HepG2 (cell line): ENCODE measurements around the gene RPL35A. TPM values are rescaled to one million over a fixed set of nuclear protein-coding genes. Genes with fewer than 3 reads are reported as not detected.

ENCODE experiments used
- ATAC-seq: fragments of 200-7000 bp; cut with Tn5 transposase; 3 replicates; pipeline ENCODE4 v1.9.1; 2020; ENCODE audit warnings: mild to moderate bottlenecking, moderate library complexity
- BruUV-seq: library from RNA; stranded (reverse); fragments of 400-500 nt; replicated peaks from 2 replicates; lab custom pipeline; 2021; lab: Mats Ljungman, UMichigan
- CTCF ChIA-PET: fragments of 300-600 bp; formaldehyde crosslinking; extraction: SDS; loops from one replicate; lab custom pipeline; 2021; ENCODE audit warnings: low total read pairs, inconsistent platforms, low intra/inter-chr PET ratio; lab: Yijun Ruan, JAX
- POLR2A ChIA-PET: fragments of 350-600 bp; sonication (Branson Sonifier 250); formaldehyde crosslinking; loops from one replicate; lab custom pipeline; 2020; ENCODE audit warnings: antibody characterized with exemption, inconsistent platforms; lab: Yijun Ruan, JAX
- DNase-seq: peaks from one replicate; pipeline ENCODE4 v3.0.0-alpha.2; 2015; ENCODE audit warnings: low spot score
- FAIRE-seq: peaks from 3 replicates; lab custom pipeline; 2011; peaks lifted over from hg19 to GRCh38; lab: Jason Lieb, UNC
- H2AFZ ChIP-seq: one replicate; pipeline ENCODE4 v1.6.1; 2011; ENCODE audit warnings: low read length, inconsistent platforms
- H3K27ac ChIP-seq: fragments of 300-600 bp; 3 replicates; pipeline ENCODE4 v1.8.0; 2011; ENCODE audit warnings: mixed run types, mild to moderate bottlenecking, mixed read lengths, low read length, inconsistent platforms; ENCODE audit not compliant: insufficient read depth; ENCODE audit errors: extremely low read length
- H3K27me3 ChIP-seq, 2 experiments: fragments of 200-600 bp in 1 of 2; 2 replicates in 1 of 2; 3 replicates in 1 of 2; pipeline versions ENCODE4 v1.6.0 to v1.8.0; 2011; ENCODE audit warnings: low read length in 2 of 2, mild to moderate bottlenecking in 2 of 2, moderate library complexity in 2 of 2, inconsistent platforms in 1 of 2; ENCODE audit not compliant: insufficient read depth in 2 of 2, control insufficient read depth in 1 of 2
- H3K36me3 ChIP-seq, 2 experiments: fragments of 200-600 bp in 1 of 2; replicated peaks in 1 of 2; 2 replicates in 1 of 2; 3 replicates in 1 of 2; pipeline versions ENCODE4 v1.5.1 to v1.8.0; 2011; ENCODE audit warnings: low read length in 2 of 2, inconsistent platforms in 1 of 2; ENCODE audit not compliant: insufficient read depth in 2 of 2, control insufficient read depth in 1 of 2
- H3K4me1 ChIP-seq: 2 replicates; pipeline ENCODE4 v1.5.1; 2012; ENCODE audit warnings: low read length, inconsistent platforms; ENCODE audit not compliant: insufficient read depth
- H3K4me2 ChIP-seq: 2 replicates; pipeline ENCODE4 v1.6.0; 2011; ENCODE audit warnings: low read depth, low read length, inconsistent platforms
- H3K4me3 ChIP-seq, 3 experiments: fragments of 200-600 bp in 1 of 3; sonication (generic), shearing (Covaris generic) in 1 of 3; replicated peaks in 1 of 3; 2 replicates each; pipeline ENCODE4 v1.5.1; 2011 to 2016; ENCODE audit warnings: low read length in 3 of 3, inconsistent platforms in 2 of 3, low read depth in 2 of 3, mild to moderate bottlenecking in 2 of 3, control low read depth in 1 of 3, mixed read lengths in 1 of 3; ENCODE audit not compliant: insufficient read depth in 1 of 3
- H3K79me2 ChIP-seq: one replicate; pipeline ENCODE4 v1.6.1; 2011; ENCODE audit warnings: low read length, inconsistent platforms; ENCODE audit not compliant: insufficient read depth
- H3K9ac ChIP-seq: 2 replicates; pipeline ENCODE4 v1.6.0; 2011; ENCODE audit warnings: mild to moderate bottlenecking, low read depth, low read length, inconsistent platforms; ENCODE audit not compliant: insufficient read depth
- H3K9me3 ChIP-seq: 2 replicates; pipeline ENCODE4 v1.5.1; 2012; ENCODE audit warnings: mild to moderate bottlenecking, low read length
- H4K20me1 ChIP-seq: 2 replicates; pipeline ENCODE4 v1.6.0; 2011; ENCODE audit warnings: inconsistent platforms, mild to moderate bottlenecking, low read length, moderate library complexity; ENCODE audit not compliant: insufficient read depth
- ELF3 ChIP-seq: IDR thresholded peaks from 2 replicates; pipeline ENCODE4 v1.6.1; 2016; ENCODE audit warnings: missing genetic modification reagents, missing compliant biosample characterization
- FOXA1 ChIP-seq, 2 experiments: fragments of 450-650 bp in 1 of 2; sonication (generic) in 1 of 2; formaldehyde crosslinking in 1 of 2; IDR thresholded peaks; 2 replicates each; pipeline versions ENCODE4 v1.4.0 to v1.6.1; 2016 to 2020; ENCODE audit warnings: missing genetic modification reagents in 1 of 2
- FOXA3 ChIP-seq: IDR thresholded peaks from 2 replicates; pipeline ENCODE4 v1.6.1; 2016; ENCODE audit warnings: missing genetic modification reagents, missing compliant biosample characterization
- FOXP4 ChIP-seq: sonication (generic); formaldehyde crosslinking; IDR thresholded peaks from 2 replicates; pipeline ENCODE4 v1.4.0; 2020; ENCODE audit warnings: missing genetic modification reagents
- GABPB1 ChIP-seq: IDR thresholded peaks from 2 replicates; pipeline ENCODE4 v1.6.1; 2016; ENCODE audit warnings: mild to moderate bottlenecking, missing genetic modification reagents, moderate library complexity, missing compliant biosample characterization
- GATAD2A ChIP-seq: IDR thresholded peaks from 2 replicates; pipeline ENCODE4 v1.6.1; 2016
- HDAC2 ChIP-seq: sonication (generic); formaldehyde crosslinking; IDR thresholded peaks from 2 replicates; pipeline ENCODE4 v1.4.0; 2020; ENCODE audit warnings: missing genetic modification reagents
- IKZF4 ChIP-seq: sonication (generic); formaldehyde crosslinking; IDR thresholded peaks from 2 replicates; pipeline ENCODE4 v1.5.1; 2020; ENCODE audit warnings: borderline replicate concordance, mild to moderate bottlenecking, low read depth, missing genetic modification reagents; ENCODE audit errors: not compliant biosample characterization
- NFIC ChIP-seq: IDR thresholded peaks from 2 replicates; pipeline ENCODE4 v1.6.1; 2012; ENCODE audit warnings: mild to moderate bottlenecking, low read length, inconsistent platforms
- NR2F2 ChIP-seq: IDR thresholded peaks from 2 replicates; pipeline ENCODE4 v1.6.1; 2012; ENCODE audit warnings: low read depth, inconsistent platforms, borderline replicate concordance
- NR2F6 ChIP-seq, 2 experiments: IDR thresholded peaks; 2 replicates each; pipeline ENCODE4 v1.6.1; 2016; ENCODE audit warnings: antibody characterized with exemption in 1 of 2, mild to moderate bottlenecking in 1 of 2
- PAXIP1 ChIP-seq: sonication (generic); formaldehyde crosslinking; conservative IDR thresholded peaks from 2 replicates; pipeline ENCODE4 v1.4.0; 2020; ENCODE audit warnings: mild to moderate bottlenecking, missing genetic modification reagents, moderate library complexity
- RARA ChIP-seq: IDR thresholded peaks from 2 replicates; pipeline ENCODE4 v1.6.1; 2016; ENCODE audit warnings: missing genetic modification reagents, missing compliant biosample characterization
- SAP130 ChIP-seq: IDR thresholded peaks from 2 replicates; pipeline ENCODE4 v1.6.1; 2016; ENCODE audit warnings: low read depth
- SOX13 ChIP-seq, 3 experiments: fragments of 450-650 bp in 1 of 3; sonication (generic) in 1 of 3; formaldehyde crosslinking in 1 of 3; IDR thresholded peaks in 2 of 3; conservative IDR thresholded peaks in 1 of 3; 2 replicates each; pipeline versions ENCODE4 v1.5.0 to v1.6.1; 2016 to 2020; ENCODE audit warnings: antibody characterized with exemption in 1 of 3, mild to moderate bottlenecking in 1 of 3, missing compliant biosample characterization in 1 of 3, missing genetic modification reagents in 1 of 3, moderate library complexity in 1 of 3
- ZNF772 ChIP-seq: sonication (generic); formaldehyde crosslinking; IDR thresholded peaks from 2 replicates; pipeline ENCODE4 v1.5.0; 2020; ENCODE audit warnings: mild to moderate bottlenecking, missing genetic modification reagents
- WGBS: methylation state at CpG from one replicate; pipeline ENCODE4 v1.1.6; 2017; ENCODE audit warnings: low lambda C conversion rate; 5-methylcytosine and 5-hydroxymethylcytosine counted together
- in situ Hi-C: cut with HindIII; loops from 2 replicates; pipeline ENCODE4 v1.10.0; 2017; ENCODE audit warnings: low pct_unique_long_range_greater_than_20kb; ENCODE audit not compliant: extremely low pct_ligation_motif_present
- intact Hi-C: fragments of 100-400 bp; cut with micrococcal nuclease; formaldehyde crosslinking; loops from one replicate; pipeline ENCODE4 v1.10.0; 2022; ENCODE audit not compliant: unreplicated experiment
- polyA plus RNA-seq, 8 experiments: library from polyadenylated mRNA; depleted of rRNA in 3 of 8; stranded (reverse) in 7 of 8; unstranded in 1 of 8; fragments of >200 nt; fragmentation: Illumina TruSeq in 4 of 8; extraction: Trizol in 4 of 8; gene quantifications; 2 replicates each; pipeline versions ENCODE4 v1.2.1 to v1.2.3, GENCODE V29; 2011 to 2016; ENCODE audit warnings: low read depth in 4 of 8, missing spikeins in 1 of 8, mixed read lengths in 1 of 8; ENCODE audit not compliant: insufficient read depth in 1 of 8
- total RNA-seq, 5 experiments: library from RNA; depleted of rRNA; stranded (reverse); fragments of >200 nt; fragmentation: Illumina TruSeq; extraction: Trizol; gene quantifications; 2 replicates each; pipeline ENCODE4 v1.2.3, GENCODE V29; 2016; ENCODE audit warnings: low read depth in 1 of 5

RPL35A gene
- total and polyA plus RNA-seq, 2 of the 13 experiments (the other 11 are each of a cell fraction or from before 2014, with no cell fraction given) = 1,001 to 1,582 TPM

GRCh38 chr3:197970588-197970987 is 20.6 kb downstream of the RPL35A start:
- in situ Hi-C loops = no loop called here
- FAIRE-seq = peak; percentile 78
- ChIA-PET POLR2A (interaction anchor here (0.7 kb wide), 1 partner anchor 8 kb away, joined by 3 read pairs; no protein-coding TSS in a partner anchor), CTCF (no interaction called here)
- Histone ChIP-seq H2AFZ (no peak overlapping the region), H3K9me3 (peaks cover 10% of the 10 kb centered on the region), H3K27ac (no peak overlapping the region), H3K4me1 (peaks cover 21% of the 10 kb centered on the region), H3K9ac (no peak overlapping the region), H3K4me2 (peak overlapping the region; percentile 48), H4K20me1 (no peaks in the 10 kb centered on the region), H3K4me3 (no peak overlapping the region), H3K27me3 (no peaks in the 10 kb centered on the region), H3K79me2 (no peaks in the 10 kb centered on the region), H3K36me3 (no peaks in the 10 kb centered on the region)
- peak; percentile 49 for DNase-seq
- BruUV-seq = no TSS peak
- peak; percentile 82 for ATAC-seq
- WGBS = 16% methylated on average over 3 of the region's 3 CpGs
- intact Hi-C loops = no loop called here
- TF ChIP-seq PAXIP1 (CRISPR knock-in tag) (0 out of 2 replicates have a peak, but pooled peaks have one; percentile 14), GABPB1 (CRISPR knock-in tag) (no peak), SOX13 (IDR thresholded peaks at IDR 0.05) (no peak), SOX13 (CRISPR knock-in tag; conservative IDR thresholded peaks at IDR 0.05 in 1 of 2, IDR thresholded peaks at IDR 0.05 in 1 of 2) (peak in 1 of 2 experiments; percentile 84; a peak in 2 of 4 replicates), ZNF772 (no peak), GATAD2A (CRISPR knock-in tag) (0 out of 2 replicates have a peak, but pooled peaks have one; percentile 17), IKZF4 (CRISPR knock-in tag) (no peak), RARA (peak; percentile 52), NFIC (0 out of 2 replicates have a peak, but pooled peaks have one; percentile 17), HDAC2 (CRISPR knock-in tag) (0 out of 2 replicates have a peak, but pooled peaks have one; percentile 20), NR2F2 (peak; percentile 87), FOXA1 (IDR thresholded peaks at IDR 0.05) (no peak), FOXA1 (CRISPR knock-in tag; IDR thresholded peaks at IDR 0.05) (peak; percentile 62), NR2F6 (IDR thresholded peaks at IDR 0.05) (peak; percentile 87), NR2F6 (CRISPR knock-in tag; IDR thresholded peaks at IDR 0.05) (peak; percentile 86), FOXP4 (CRISPR knock-in tag) (peak; percentile 58; the same call in 1 of the 2 replicates), SAP130 (CRISPR knock-in tag) (peak; percentile 36; the same call in 1 of the 2 replicates), FOXA3 (CRISPR knock-in tag) (peak; percentile 72), ELF3 (CRISPR knock-in tag) (peak; percentile 52; the same call in 1 of the 2 replicates)
